DND-41 (cell line): ENCODE measurements around the gene TYR.
"Not testable (repeated sequence)": the region's sequence is repeated elsewhere in the genome, so short reads cannot be mapped to it uniquely, and the experiment has no call there.

Experiments
- CTCF ChIP-seq: IDR thresholded peaks from 2 replicates; pipeline ENCODE4 v1.5.1; 2012; ENCODE audit warnings: borderline replicate concordance, low read length, moderate library complexity, mild to moderate bottlenecking; ENCODE audit not compliant: poor library complexity, severe bottlenecking; ENCODE audit errors: extremely low read depth
- EZH2 ChIP-seq: IDR thresholded peaks from 3 replicates; pipeline ENCODE4 v1.6.1; 2012; ENCODE audit warnings: borderline replicate concordance, low read depth, mild to moderate bottlenecking, moderate library complexity, low read length, inconsistent platforms; ENCODE audit not compliant: severe bottlenecking

GRCh38 chr11:89288004-89288403 is 110.3 kb downstream of the TYR start:
- not testable (repeated sequence) for TF ChIP-seq CTCF, EZH2
